HG03460 (cell line): Measurements from ENCODE around the gene RBKS.

Experiments
- ATAC-seq: cut with Tn5 transposase; IDR thresholded peaks from one replicate; pipeline ENCODE4 v1.9.1; 2021; ENCODE audit not compliant: unreplicated experiment

Gene RBKS

GRCh38 chr2:27890146-27890923 is at the start of gene RBKS, which contains the start of gene BABAM2:
Gene RBKS (minus strand): TSS chr2:27890387. CDS start chr2:27890345, 42 bp downstream.
Gene BABAM2 (plus strand): TSS chr2:27890729. CDS start chr2:27894557, 3,828 bp downstream.
- peak; percentile 72 for ATAC-seq

DNA sequence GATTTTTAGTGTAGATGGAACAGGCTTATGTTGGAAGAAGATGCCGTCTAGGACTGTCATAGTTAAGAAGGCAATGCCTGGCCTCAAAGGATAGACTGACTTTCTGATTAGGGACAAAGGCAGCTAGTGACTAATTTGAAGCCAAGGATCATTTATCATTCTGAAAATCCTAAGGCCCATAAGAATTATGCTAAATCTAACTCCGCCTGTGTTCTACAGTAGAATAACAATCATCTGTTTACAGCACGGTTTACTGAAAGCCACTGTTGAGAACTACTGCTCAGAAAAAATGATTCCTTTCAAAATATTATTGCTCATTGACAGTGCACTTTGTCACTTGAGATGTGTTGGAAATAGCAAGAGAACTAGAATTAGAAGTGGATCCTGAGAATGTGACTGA is 44.8 kb upstream of the RBKS start:
- ATAC-seq = no peak

- ATAC-seq = no peak
These were observed 42.2 kb upstream of the RBKS start for GRCh38 chr2:27932396-27932795.

DNA sequence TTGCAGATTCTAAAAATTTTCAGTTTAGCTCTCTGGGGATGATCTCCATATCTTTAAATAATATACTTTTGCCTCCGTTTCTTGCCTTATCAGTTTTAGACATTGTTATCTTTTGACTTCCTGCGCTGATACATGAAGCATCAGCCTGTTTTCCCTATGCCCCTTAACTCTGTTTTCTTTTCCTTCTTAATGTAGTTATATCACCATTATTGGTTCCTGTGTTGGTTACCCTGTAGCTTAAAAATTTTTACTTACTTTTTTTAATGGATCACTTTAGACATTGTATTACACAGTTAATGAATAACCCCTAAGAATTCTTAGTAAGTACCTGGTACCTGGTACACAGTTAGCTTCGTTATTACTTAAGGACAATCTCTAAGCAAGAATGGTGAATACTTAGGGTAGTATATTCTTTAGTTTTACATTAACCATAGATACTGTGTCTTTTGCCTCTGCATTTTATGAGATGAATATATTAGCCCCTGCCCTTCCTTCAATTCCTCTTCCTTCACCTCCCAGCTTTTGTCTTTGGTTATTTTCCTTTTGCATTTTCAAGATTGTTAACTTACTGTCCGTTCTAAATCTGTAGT is 41.3 kb upstream of the RBKS start:
- ATAC-seq = no peak

DNA sequence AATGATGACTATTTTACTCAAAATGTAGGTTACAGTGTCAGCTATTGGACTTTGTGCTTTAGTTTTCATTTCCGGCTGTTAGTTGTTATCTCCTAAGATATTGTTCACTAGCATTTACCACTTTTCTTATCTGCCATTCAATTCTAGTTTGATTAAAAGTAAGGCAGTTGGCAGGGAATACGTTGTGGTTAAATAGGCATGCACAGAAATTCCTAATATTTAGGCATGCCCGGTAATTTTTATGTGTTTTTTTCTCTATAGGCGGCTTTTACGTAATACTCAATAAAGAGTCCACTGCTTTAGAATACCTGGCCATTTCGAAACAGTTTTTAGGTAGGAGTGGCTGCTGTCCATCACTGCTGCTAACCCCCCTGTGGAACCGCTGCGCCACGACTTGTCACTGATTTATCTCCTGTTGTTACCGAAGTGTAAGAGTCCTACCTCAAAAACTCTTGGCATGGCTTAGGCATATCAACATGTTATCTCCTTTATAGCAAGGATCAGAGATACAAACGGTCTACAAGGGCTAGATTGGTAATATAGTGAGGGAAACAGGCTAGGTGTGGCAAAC is 39.8 kb upstream of the RBKS start:
- no peak for ATAC-seq

DNA sequence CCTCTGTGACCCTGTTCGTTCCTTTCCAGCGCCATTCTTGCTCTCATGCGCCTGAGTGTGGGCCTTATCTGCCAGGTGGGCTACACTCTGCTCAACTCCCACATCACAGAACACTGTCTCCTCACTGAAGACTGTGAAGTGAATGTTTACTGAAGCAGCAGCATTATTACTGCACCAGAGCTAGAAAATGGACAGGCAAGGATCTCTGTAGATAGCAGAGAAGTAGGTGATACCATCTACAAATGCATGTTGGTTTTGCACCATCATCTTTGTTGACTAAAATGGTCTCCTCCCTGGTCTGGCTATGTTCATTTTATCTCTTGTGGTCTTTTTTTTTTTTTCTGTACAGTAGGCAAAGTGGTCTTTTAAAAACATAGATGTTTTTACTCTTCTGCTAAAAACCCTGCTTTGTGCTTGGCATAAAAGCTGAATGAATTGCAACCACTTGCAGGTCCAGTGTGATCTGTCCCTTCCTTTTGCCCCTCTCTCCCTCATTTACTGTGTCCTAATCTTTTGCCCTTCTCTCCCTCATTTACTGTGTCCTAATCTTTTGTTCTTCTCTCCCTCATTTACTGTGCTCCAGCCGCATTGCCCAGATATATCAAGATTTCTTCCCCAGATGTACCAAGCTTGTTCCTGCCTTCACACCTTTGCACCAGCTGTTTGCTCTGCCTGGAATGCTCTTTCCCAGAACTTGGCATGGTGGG is 35.7 kb upstream of the RBKS start:
- ATAC-seq = no peak

- no peak for ATAC-seq
These were observed 32.7 kb upstream of the RBKS start for GRCh38 chr2:27922842-27923241.

DNA sequence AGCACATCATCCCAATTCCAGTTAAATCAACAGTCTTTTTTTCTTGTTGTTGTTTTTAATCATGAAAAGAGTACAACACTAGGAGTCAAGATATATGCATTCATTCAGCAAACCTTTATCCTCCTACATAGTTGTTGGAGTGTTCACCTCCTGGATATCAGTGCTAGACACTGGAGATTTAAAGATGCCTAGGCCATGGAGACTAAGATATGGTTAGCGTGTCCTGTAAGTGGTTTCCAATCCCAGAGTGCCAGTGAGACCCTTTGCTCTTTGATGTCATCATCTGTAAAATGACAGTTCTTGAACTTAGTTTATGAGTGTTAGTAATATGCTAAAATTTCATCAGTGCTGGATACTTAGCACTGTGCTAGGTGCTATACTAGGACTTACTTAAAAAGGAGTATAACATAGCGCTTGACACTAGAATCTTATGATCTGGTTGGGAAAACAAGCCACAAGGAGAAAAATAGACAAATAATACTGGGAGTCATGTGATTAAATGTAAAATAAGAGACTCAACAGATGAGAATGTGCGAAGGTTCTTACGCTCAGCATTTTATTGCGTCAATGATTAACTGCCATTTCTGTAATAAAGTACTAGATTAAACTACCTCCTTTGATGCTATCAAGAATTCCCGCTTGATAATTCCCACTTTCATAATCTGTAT is 31.8 kb upstream of the RBKS start:
- no peak for ATAC-seq

DNA sequence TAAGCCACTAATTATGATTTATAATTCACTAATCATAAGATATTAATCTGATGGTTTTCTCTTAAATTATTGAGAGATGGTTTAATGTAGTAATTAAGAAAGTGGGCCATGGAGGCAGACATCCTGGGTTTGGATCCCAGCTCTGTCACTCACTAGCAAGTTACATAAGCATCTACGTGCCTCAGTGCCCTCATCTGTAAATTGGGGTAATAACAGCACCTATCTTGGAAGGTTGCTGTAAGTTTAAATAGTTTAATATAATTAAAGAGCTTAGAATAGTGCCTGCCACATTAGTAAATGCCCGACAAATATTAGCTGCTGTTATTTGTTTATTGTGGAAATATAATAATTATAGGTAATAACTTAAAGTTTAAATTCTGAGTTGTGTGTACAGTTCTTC is 31.2 kb upstream of the RBKS start:
- ATAC-seq = no peak

- no peak for ATAC-seq
These were observed 30.1 kb upstream of the RBKS start for GRCh38 chr2:27920148-27920885.

- no peak for ATAC-seq
These were observed 26.3 kb upstream of the RBKS start for GRCh38 chr2:27916293-27916995.

GRCh38 chr2:27915874-27916273 is 25.7 kb upstream of the RBKS start:
- ATAC-seq = no peak

DNA sequence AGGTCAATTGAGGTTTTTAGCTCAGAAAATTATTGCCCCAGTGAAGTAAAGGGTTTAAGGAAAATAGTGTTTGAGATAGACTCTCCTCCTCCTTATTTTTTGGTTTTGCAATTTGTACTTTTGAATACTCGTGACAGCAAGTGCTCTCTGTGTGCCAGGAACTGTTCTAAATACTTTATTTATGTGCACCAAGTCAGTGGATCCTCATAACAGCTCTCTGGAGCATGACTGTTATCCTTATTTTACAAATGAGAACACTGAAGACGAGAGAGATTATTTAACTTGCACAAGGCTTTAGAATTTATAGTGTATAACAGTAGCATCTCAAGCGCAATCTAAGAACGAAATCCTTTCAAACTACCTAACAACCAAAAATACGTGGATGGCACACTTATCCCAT is 25.0 kb upstream of the RBKS start:
- ATAC-seq = no peak

DNA sequence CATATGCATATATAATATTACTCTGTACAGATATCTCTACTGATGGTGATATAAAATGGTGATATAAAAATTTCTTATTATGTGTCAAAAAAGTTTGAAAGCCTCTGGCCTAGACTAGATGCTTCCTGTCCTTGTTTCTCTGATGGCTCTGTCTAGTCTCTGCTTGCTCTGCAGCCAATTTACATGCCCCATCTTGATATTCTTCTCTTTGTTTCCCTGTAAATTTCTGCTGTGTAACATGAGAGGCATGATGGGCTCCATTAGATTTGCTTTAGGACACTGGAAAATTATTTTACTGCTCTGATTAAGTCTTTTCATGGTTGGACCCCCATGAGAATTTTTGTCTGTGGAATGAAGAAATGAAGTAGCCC is 24.6 kb upstream of the RBKS start:
- ATAC-seq = no peak

DNA sequence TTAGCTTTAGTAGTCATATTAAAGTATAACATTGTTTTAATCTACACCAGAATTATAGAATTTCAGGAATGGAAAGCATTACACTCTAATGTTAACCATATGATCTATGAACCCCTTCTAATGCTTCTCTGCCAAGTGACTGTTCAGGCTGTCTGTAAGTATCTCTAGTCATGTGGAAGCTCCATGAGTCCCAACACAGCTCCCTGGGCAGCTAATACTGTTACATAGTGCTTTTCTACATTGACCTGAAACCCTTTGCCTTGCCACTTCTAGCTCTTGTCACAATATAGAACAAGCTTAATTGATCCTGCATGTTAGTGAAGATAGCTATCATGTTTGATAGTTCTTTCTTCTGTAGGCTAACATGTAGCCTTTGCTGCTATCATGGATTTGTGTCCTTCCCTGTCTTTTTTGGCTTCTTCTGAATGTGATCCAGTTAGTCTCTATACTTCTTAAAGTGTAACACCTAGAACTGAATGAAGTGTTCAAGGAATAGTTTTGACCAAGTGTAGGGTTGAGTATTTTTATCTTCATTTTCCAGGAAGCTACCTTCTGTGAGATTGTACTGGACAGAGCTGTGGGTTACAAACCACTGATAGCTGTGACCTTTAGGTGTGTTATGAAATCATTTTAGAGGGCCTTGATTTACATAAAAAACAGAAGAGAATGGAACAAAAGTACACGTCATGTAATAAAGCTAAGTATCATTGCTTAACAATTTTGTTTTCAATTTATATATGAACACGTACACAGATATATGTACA is 24.0 kb upstream of the RBKS start:
- no peak for ATAC-seq

DNA sequence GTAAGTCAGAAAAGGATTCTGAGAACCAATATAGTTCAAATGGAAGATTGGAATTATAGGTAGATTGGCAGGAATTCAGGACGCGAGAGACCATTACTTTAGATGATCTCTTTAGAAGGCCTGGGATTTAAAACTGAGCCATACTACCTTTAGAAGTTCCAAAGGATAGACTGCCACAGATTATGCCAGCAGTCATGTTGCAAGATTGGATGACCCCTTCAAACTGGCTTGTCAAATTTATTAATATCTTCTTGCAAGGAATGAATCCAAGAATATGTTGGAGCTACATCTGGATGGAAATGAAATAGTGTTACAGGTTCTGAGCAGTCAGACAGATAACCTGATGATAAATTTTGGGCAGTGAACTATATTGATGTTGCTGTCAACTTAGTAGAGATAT is 22.3 kb upstream of the RBKS start:
- ATAC-seq = no peak

DNA sequence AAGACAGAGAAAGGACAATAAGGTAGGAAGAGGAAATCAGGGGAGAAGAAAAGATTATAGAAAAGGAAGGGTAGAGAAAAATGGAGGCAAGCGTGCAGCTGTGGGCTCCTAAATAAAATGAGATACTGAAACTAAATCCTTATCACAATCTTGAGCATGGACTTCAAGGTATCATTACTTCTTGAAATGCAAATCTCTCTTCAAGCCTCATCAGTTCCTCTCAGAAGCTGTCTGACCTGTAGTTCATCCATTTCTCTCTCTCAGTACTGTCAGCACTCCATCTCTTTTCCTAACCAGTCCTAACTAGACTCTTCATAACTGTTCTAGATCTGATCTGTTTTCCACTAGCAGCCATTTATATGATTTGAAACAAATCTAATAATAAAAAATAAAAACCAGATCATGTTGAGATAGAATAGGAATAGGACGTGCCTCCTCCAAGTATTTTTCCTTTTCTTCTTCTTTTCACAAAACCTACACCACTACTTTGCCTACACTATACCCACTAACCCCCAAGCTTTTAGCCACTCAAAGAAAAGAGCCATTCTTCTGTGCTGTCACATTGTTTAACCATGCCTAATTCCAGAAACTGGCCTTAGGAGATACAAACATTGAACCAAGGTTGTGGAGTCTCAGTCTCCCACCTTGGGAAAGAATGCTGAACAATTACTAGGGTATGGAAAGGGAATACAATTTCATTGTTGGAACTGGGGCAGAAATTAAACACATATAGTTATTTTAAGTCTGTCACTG is 21.4 kb upstream of the RBKS start:
- no peak for ATAC-seq

DNA sequence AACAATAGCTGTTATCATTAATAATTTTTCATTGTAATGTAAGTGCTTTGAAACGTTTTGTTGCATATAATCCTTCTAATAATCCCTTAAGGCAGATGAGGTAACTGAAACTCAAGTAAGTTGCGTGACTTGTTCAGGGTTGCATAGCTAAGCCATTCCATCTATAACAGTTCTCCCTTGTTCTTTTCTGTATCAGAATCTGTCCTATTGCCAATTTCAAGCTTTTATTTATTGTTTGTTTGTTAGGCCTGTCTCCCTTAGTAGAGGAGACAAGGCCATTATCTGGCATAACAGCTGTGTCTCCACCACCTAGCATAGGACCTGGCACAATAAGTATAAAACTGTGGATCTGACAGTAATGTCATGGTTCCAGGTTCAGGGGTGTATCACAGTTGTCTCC is 19.7 kb upstream of the RBKS start:
- no peak for ATAC-seq

GRCh38 chr2:27907547-27907946 is 17.4 kb upstream of the RBKS start:
- no peak for ATAC-seq
